ENCODE results near the gene SSH2. TPM values are rescaled to one million over a fixed set of nuclear protein-coding genes. Genes with fewer than 3 reads are reported as not detected.
"Not testable (repeated sequence)": the region's sequence is repeated elsewhere in the genome, so short reads cannot be mapped to it uniquely, and the experiment has no call there.

Gene SSH2
- total RNA-seq, 1 experiment from 2014 or later = 8.5 TPM

- Histone ChIP-seq H2AFZ (ENCODE audit: low read length) (no peak overlapping the region), H3K9me3 (ENCODE audit: low read length) (no peaks in the 10 kb centered on the region), H3K4me1 (ENCODE audit: insufficient read depth, low read length) (no peaks in the 10 kb centered on the region), H3K4me3 (ENCODE audit: low read length) (no peak overlapping the region), H3K4me2 (ENCODE audit: low read length) (no peak overlapping the region), H4K20me1 (ENCODE audit: low read length) (no peaks in the 10 kb centered on the region), H3K36me3 (ENCODE audit: low read depth, low read length) (no peaks in the 10 kb centered on the region), H3K79me2 (ENCODE audit: low read length) (no peaks in the 10 kb centered on the region), H3K9ac (ENCODE audit: low read length) (no peak overlapping the region), H3K27ac (ENCODE audit: low read length) (no peak overlapping the region), H3K27me3 (ENCODE audit: low read length) (no peaks in the 10 kb centered on the region), H3K9me2 (replicated peaks; ENCODE audit: low read length) (no peaks in the 10 kb centered on the region), H3F3A (ENCODE audit: low read length, unreplicated experiment) (no peaks in the 10 kb centered on the region)
- CTCF ChIA-PET = no interaction called here
- intact Hi-C loops (cut with micrococcal nuclease) = no loop called here
- TF ChIP-seq EZH2phosphoT487 (IDR thresholded peaks at IDR 0.05; ENCODE audit: borderline replicate concordance, low read length) = no peak
- BruUV-seq (replicated peaks) = no TSS peak
- DNase-seq (no peak), ATAC-seq (no peak)
- POLR2A ChIA-PET (ENCODE audit: unreplicated experiment) = no interaction called here
These were observed 15.3 kb upstream of the SSH2 start for GRCh38 chr17:29945281-29945680.

GRCh38 chr17:29941334-29941733, 11.3 kb upstream of the SSH2 start, which contains the start of gene EFCAB5:
TSS of gene EFCAB5 (plus strand) at chr17:29941634. CDS start at chr17:29941797, 163 bp downstream.
- intact Hi-C loops (cut with micrococcal nuclease) = no loop called here
- H3K27me3 ChIP-seq (ENCODE audit: low read length) = no peaks in the 10 kb centered on the region
- no peaks in the 10 kb centered on the region for H3K9me2 ChIP-seq (replicated peaks; ENCODE audit: low read length)
- H3K4me1 ChIP-seq (ENCODE audit: insufficient read depth, low read length) = no peaks in the 10 kb centered on the region
- TF ChIP-seq EZH2 (IDR thresholded peaks at IDR 0.05; ENCODE audit: low read length, unreplicated experiment) (no peak), EZH2phosphoT487 (IDR thresholded peaks at IDR 0.05; ENCODE audit: borderline replicate concordance, low read length) (no peak)
- TF ChIP-seq, protein P1, sequence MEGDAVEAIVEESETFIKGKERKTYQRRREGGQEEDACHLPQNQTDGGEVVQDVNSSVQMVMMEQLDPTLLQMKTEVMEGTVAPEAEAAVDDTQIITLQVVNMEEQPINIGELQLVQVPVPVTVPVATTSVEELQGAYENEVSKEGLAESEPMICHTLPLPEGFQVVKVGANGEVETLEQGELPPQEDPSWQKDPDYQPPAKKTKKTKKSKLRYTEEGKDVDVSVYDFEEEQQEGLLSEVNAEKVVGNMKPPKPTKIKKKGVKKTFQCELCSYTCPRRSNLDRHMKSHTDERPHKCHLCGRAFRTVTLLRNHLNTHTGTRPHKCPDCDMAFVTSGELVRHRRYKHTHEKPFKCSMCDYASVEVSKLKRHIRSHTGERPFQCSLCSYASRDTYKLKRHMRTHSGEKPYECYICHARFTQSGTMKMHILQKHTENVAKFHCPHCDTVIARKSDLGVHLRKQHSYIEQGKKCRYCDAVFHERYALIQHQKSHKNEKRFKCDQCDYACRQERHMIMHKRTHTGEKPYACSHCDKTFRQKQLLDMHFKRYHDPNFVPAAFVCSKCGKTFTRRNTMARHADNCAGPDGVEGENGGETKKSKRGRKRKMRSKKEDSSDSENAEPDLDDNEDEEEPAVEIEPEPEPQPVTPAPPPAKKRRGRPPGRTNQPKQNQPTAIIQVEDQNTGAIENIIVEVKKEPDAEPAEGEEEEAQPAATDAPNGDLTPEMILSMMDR (conservative IDR thresholded peaks at IDR 0.05; ENCODE audit: low read depth, low read length) = no peak
- DNase-seq (no peak), ATAC-seq (no peak)
- no TSS peak for BruUV-seq (replicated peaks)
- no peak within 1 kb of the TSS for H3K9ac ChIP-seq (ENCODE audit: low read length)
- no peak within 1 kb of the TSS for H3K4me2 ChIP-seq (ENCODE audit: low read length)
- no peaks in the 10 kb centered on the region for H3F3A ChIP-seq (ENCODE audit: low read length, unreplicated experiment)
- POLR2A ChIA-PET (ENCODE audit: unreplicated experiment) = no interaction called here
- H4K20me1 ChIP-seq (ENCODE audit: low read length) = no peaks in the 10 kb centered on the region
- no peaks in the 10 kb centered on the region for H3K9me3 ChIP-seq (ENCODE audit: low read length)
- no peaks in the 10 kb centered on the region for H3K79me2 ChIP-seq (ENCODE audit: low read length)
- no peak within 1 kb of the TSS for H3K4me3 ChIP-seq (ENCODE audit: low read length)
- H2AFZ ChIP-seq (ENCODE audit: low read length) = no peak within 1 kb of the TSS
- no peak within 1 kb of the TSS for H3K27ac ChIP-seq (ENCODE audit: low read length)
- CTCF ChIA-PET = no interaction called here
- no peaks in the 10 kb centered on the region for H3K36me3 ChIP-seq (ENCODE audit: low read depth, low read length)

DNA sequence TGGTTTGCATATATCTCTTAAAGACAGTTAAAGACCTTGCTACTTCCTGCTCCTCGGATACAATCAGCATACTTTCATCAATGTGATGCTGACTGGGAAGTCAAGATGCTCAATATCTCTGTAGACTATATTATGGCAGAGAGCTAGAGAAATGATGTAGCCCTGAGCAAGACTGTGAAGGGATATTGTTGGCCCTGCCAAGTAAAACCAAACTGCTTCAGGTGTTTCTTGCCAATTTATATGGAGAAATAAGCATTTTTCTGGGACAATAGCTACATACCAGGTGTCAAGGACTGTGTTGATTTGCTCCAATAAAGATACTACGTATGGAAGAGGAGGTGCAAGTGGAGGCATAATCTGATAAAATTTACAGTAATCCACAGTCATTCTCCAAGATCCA, 6.7 kb upstream of the SSH2 start:
- H2AFZ ChIP-seq (ENCODE audit: low read length) = no peak overlapping the region
- no peak overlapping the region for H3K4me2 ChIP-seq (ENCODE audit: low read length)
- TF ChIP-seq EZH2phosphoT487 (IDR thresholded peaks at IDR 0.05; ENCODE audit: borderline replicate concordance, low read length) (no peak), EZH2 (IDR thresholded peaks at IDR 0.05; ENCODE audit: low read length, unreplicated experiment) (no peak)
- TF ChIP-seq, protein P1 (conservative IDR thresholded peaks at IDR 0.05; ENCODE audit: low read depth, low read length) = no peak
- H3K79me2 ChIP-seq (ENCODE audit: low read length) = no peaks in the 10 kb centered on the region
- intact Hi-C loops (cut with micrococcal nuclease) = no loop called here
- H4K20me1 ChIP-seq (ENCODE audit: low read length) = no peaks in the 10 kb centered on the region
- BruUV-seq (replicated peaks) = no TSS peak
- H3K36me3 ChIP-seq (ENCODE audit: low read depth, low read length) = no peaks in the 10 kb centered on the region
- H3K9me3 ChIP-seq (ENCODE audit: low read length) = no peaks in the 10 kb centered on the region
- H3K27me3 ChIP-seq (ENCODE audit: low read length) = no peaks in the 10 kb centered on the region
- H3K9me2 ChIP-seq (replicated peaks; ENCODE audit: low read length) = no peaks in the 10 kb centered on the region
- no peak overlapping the region for H3K9ac ChIP-seq (ENCODE audit: low read length)
- ChIA-PET POLR2A (ENCODE audit: unreplicated experiment) (no interaction called here), CTCF (interaction anchor here (0.7 kb wide), 1 partner anchor 156 kb away, joined by 3 read pairs; no protein-coding TSS in a partner anchor)
- no peaks in the 10 kb centered on the region for H3F3A ChIP-seq (ENCODE audit: low read length, unreplicated experiment)
- DNase-seq = no peak
- H3K27ac ChIP-seq (ENCODE audit: low read length) = no peak overlapping the region
- H3K4me1 ChIP-seq (ENCODE audit: insufficient read depth, low read length) = peaks cover 1% of the 10 kb centered on the region
- H3K4me3 ChIP-seq (ENCODE audit: low read length) = no peak overlapping the region
- no peak for ATAC-seq

GRCh38 chr17:29935909-29936308, 5.9 kb upstream of the SSH2 start:
- H3K27ac ChIP-seq (ENCODE audit: low read length); H3K4me2 ChIP-seq (ENCODE audit: low read length); POLR2A ChIA-PET (ENCODE audit: unreplicated experiment); H3K4me3 ChIP-seq (ENCODE audit: low read length); ATAC-seq; CTCF ChIA-PET; H2AFZ ChIP-seq (ENCODE audit: low read length); H3K9me3 ChIP-seq (ENCODE audit: low read length); H3F3A ChIP-seq (ENCODE audit: low read length, unreplicated experiment); intact Hi-C loops (cut with micrococcal nuclease); H3K9ac ChIP-seq (ENCODE audit: low read length); H3K79me2 ChIP-seq (ENCODE audit: low read length); BruUV-seq (replicated peaks); H3K36me3 ChIP-seq (ENCODE audit: low read depth, low read length); H3K9me2 ChIP-seq (replicated peaks; ENCODE audit: low read length); H4K20me1 ChIP-seq (ENCODE audit: low read length); H3K27me3 ChIP-seq (ENCODE audit: low read length); DNase-seq; H3K4me1 ChIP-seq (ENCODE audit: insufficient read depth, low read length): not testable (repeated sequence)

Measured in PC-3 (cell line).